ENCODE measurements around the gene NPM1.
"Not testable (repeated sequence)": the region's sequence is repeated elsewhere in the genome, so short reads cannot be mapped to it uniquely, and the experiment has no call there.

The NPM1 gene

GRCh38 chr5:171397599-171397998 is 9.9 kb downstream of the NPM1 start:
- H3K4me1 ChIP-seq (ENCODE audit: control insufficient read depth, insufficient read depth, low read length), result no peaks in the 10 kb centered on the region
- H3K9me3 ChIP-seq (ENCODE audit: control insufficient read depth in 2 of 2, low read length in 2 of 2), result no peaks in the 10 kb centered on the region
- no peak overlapping the region for H3K4me3 ChIP-seq (ENCODE audit: low read length in 2 of 2)
- H3K9ac ChIP-seq (ENCODE audit: low read length in 2 of 2), result no peak overlapping the region
- no peak overlapping the region for H3K27ac ChIP-seq (ENCODE audit: low read length)
- peaks cover 40 to 43% of the 10 kb centered on the region in 2 donors for H3K36me3 ChIP-seq (ENCODE audit: control insufficient read depth in 2 of 2, insufficient read depth in 2 of 2, low read length in 2 of 2)
- H3K27me3 ChIP-seq (ENCODE audit: control insufficient read depth in 1 of 2, insufficient read depth in 2 of 2, low read length in 2 of 2), result no peaks in the 10 kb centered on the region

- not testable (repeated sequence) for H3K9me3 ChIP-seq (ENCODE audit: control insufficient read depth in 2 of 2, low read length in 2 of 2); H3K9ac ChIP-seq (ENCODE audit: low read length in 2 of 2); H3K4me1 ChIP-seq (ENCODE audit: control insufficient read depth, insufficient read depth, low read length); H3K27me3 ChIP-seq (ENCODE audit: control insufficient read depth in 1 of 2, insufficient read depth in 2 of 2, low read length in 2 of 2); H3K27ac ChIP-seq (ENCODE audit: low read length); H3K4me3 ChIP-seq (ENCODE audit: low read length in 2 of 2)
- H3K36me3 ChIP-seq (ENCODE audit: control insufficient read depth in 2 of 2, insufficient read depth in 2 of 2, low read length in 2 of 2), result peaks cover 31 to 43% of the 10 kb centered on the region in 2 donors
Observed at GRCh38 chr5:171398660-171399059, 11.0 kb downstream of the NPM1 start.

GRCh38 chr5:171400169-171400568 is 12.5 kb downstream of the NPM1 start:
- no peaks in the 10 kb centered on the region for H3K4me1 ChIP-seq (ENCODE audit: control insufficient read depth, insufficient read depth, low read length)
- H3K36me3 ChIP-seq (ENCODE audit: control insufficient read depth in 2 of 2, insufficient read depth in 2 of 2, low read length in 2 of 2), result peaks cover 33 to 39% of the 10 kb centered on the region in 2 donors
- no peak overlapping the region for H3K4me3 ChIP-seq (ENCODE audit: low read length in 2 of 2)
- H3K27me3 ChIP-seq (ENCODE audit: control insufficient read depth in 1 of 2, insufficient read depth in 2 of 2, low read length in 2 of 2), result no peaks in the 10 kb centered on the region
- no peak overlapping the region for H3K9ac ChIP-seq (ENCODE audit: low read length in 2 of 2)
- H3K27ac ChIP-seq (ENCODE audit: low read length), result no peak overlapping the region
- no peaks in the 10 kb centered on the region for H3K9me3 ChIP-seq (ENCODE audit: control insufficient read depth in 2 of 2, low read length in 2 of 2)

- Histone ChIP-seq H3K9me3 (ENCODE audit: control insufficient read depth in 2 of 2, low read length in 2 of 2) (no peaks in the 10 kb centered on the region), H3K36me3 (ENCODE audit: control insufficient read depth in 2 of 2, insufficient read depth in 2 of 2, low read length in 2 of 2) (peaks cover 35 to 40% of the 10 kb centered on the region in 2 donors), H3K9ac (ENCODE audit: low read length in 2 of 2) (no peak overlapping the region), H3K4me3 (ENCODE audit: low read length in 2 of 2) (no peak overlapping the region), H3K27ac (ENCODE audit: low read length) (no peak overlapping the region), H3K27me3 (ENCODE audit: control insufficient read depth in 1 of 2, insufficient read depth in 2 of 2, low read length in 2 of 2) (no peaks in the 10 kb centered on the region), H3K4me1 (ENCODE audit: control insufficient read depth, insufficient read depth, low read length) (no peaks in the 10 kb centered on the region)
Observed at GRCh38 chr5:171401167-171401947, 13.7 kb downstream of the NPM1 start.

GRCh38 chr5:171402751-171403150 is 15.1 kb downstream of the NPM1 start:
- H3K36me3 ChIP-seq (ENCODE audit: control insufficient read depth in 2 of 2, insufficient read depth in 2 of 2, low read length in 2 of 2), result peaks cover 35 to 47% of the 10 kb centered on the region in 2 donors
- H3K9me3 ChIP-seq (ENCODE audit: control insufficient read depth in 2 of 2, low read length in 2 of 2); H3K9ac ChIP-seq (ENCODE audit: low read length in 2 of 2); H3K4me3 ChIP-seq (ENCODE audit: low read length in 2 of 2); H3K27me3 ChIP-seq (ENCODE audit: control insufficient read depth in 1 of 2, insufficient read depth in 2 of 2, low read length in 2 of 2); H3K4me1 ChIP-seq (ENCODE audit: control insufficient read depth, insufficient read depth, low read length); H3K27ac ChIP-seq (ENCODE audit: low read length): not testable (repeated sequence)

GRCh38 chr5:171405615-171406014 is 18.0 kb downstream of the NPM1 start:
- H3K9ac ChIP-seq (ENCODE audit: low read length in 2 of 2), result no peak overlapping the region
- H3K4me3 ChIP-seq (ENCODE audit: low read length in 2 of 2), result no peak overlapping the region
- no peak overlapping the region for H3K27ac ChIP-seq (ENCODE audit: low read length)
- no peaks in the 10 kb centered on the region for H3K27me3 ChIP-seq (ENCODE audit: control insufficient read depth in 1 of 2, insufficient read depth in 2 of 2, low read length in 2 of 2)
- H3K9me3 ChIP-seq (ENCODE audit: control insufficient read depth in 2 of 2, low read length in 2 of 2), result no peaks in the 10 kb centered on the region
- no peaks in the 10 kb centered on the region for H3K4me1 ChIP-seq (ENCODE audit: control insufficient read depth, insufficient read depth, low read length)
- H3K36me3 ChIP-seq (ENCODE audit: control insufficient read depth in 2 of 2, insufficient read depth in 2 of 2, low read length in 2 of 2), result peaks cover 26 to 51% of the 10 kb centered on the region in 2 donors

GRCh38 chr5:171407234-171407633 is 19.6 kb downstream of the NPM1 start:
- Histone ChIP-seq H3K9ac (ENCODE audit: low read length in 2 of 2) (no peak overlapping the region), H3K9me3 (ENCODE audit: control insufficient read depth in 2 of 2, low read length in 2 of 2) (no peaks in the 10 kb centered on the region), H3K27ac (ENCODE audit: low read length) (no peak overlapping the region), H3K36me3 (ENCODE audit: control insufficient read depth in 2 of 2, insufficient read depth in 2 of 2, low read length in 2 of 2) (peaks cover 20 to 39% of the 10 kb centered on the region in 2 donors), H3K27me3 (ENCODE audit: control insufficient read depth in 1 of 2, insufficient read depth in 2 of 2, low read length in 2 of 2) (no peaks in the 10 kb centered on the region), H3K4me3 (ENCODE audit: low read length in 2 of 2) (no peak overlapping the region), H3K4me1 (ENCODE audit: control insufficient read depth, insufficient read depth, low read length) (no peaks in the 10 kb centered on the region)

GRCh38 chr5:171409164-171410136 is 21.8 kb downstream of the NPM1 start:
- Histone ChIP-seq H3K4me1 (ENCODE audit: control insufficient read depth, insufficient read depth, low read length) (no peaks in the 10 kb centered on the region), H3K9me3 (ENCODE audit: control insufficient read depth in 2 of 2, low read length in 2 of 2) (no peaks in the 10 kb centered on the region), H3K36me3 (ENCODE audit: control insufficient read depth in 2 of 2, insufficient read depth in 2 of 2, low read length in 2 of 2) (peaks cover 24 to 41% of the 10 kb centered on the region in 2 donors), H3K9ac (ENCODE audit: low read length in 2 of 2) (no peak overlapping the region), H3K27me3 (ENCODE audit: control insufficient read depth in 1 of 2, insufficient read depth in 2 of 2, low read length in 2 of 2) (no peaks in the 10 kb centered on the region), H3K27ac (ENCODE audit: low read length) (no peak overlapping the region), H3K4me3 (ENCODE audit: low read length in 2 of 2) (no peak overlapping the region)

GRCh38 chr5:171410181-171410580 is 22.5 kb downstream of the NPM1 start:
- Histone ChIP-seq H3K9me3 (ENCODE audit: control insufficient read depth in 2 of 2, low read length in 2 of 2) (no peaks in the 10 kb centered on the region), H3K27me3 (ENCODE audit: control insufficient read depth in 1 of 2, insufficient read depth in 2 of 2, low read length in 2 of 2) (no peaks in the 10 kb centered on the region), H3K9ac (ENCODE audit: low read length in 2 of 2) (no peak overlapping the region), H3K4me1 (ENCODE audit: control insufficient read depth, insufficient read depth, low read length) (no peaks in the 10 kb centered on the region), H3K4me3 (ENCODE audit: low read length in 2 of 2) (no peak overlapping the region), H3K36me3 (ENCODE audit: control insufficient read depth in 2 of 2, insufficient read depth in 2 of 2, low read length in 2 of 2) (peaks cover 21 to 38% of the 10 kb centered on the region in 2 donors), H3K27ac (ENCODE audit: low read length) (no peak overlapping the region)

GRCh38 chr5:171412186-171412585 is 24.5 kb downstream of the NPM1 start:
- no peak overlapping the region for H3K4me3 ChIP-seq (ENCODE audit: low read length in 2 of 2)
- H3K36me3 ChIP-seq (ENCODE audit: control insufficient read depth in 2 of 2, insufficient read depth in 2 of 2, low read length in 2 of 2), result peaks cover 18 to 19% of the 10 kb centered on the region in 2 donors

More at GRCh38 chr5:171412186-171412585, 24.5 kb downstream of the NPM1 start:
- H3K27ac ChIP-seq (ENCODE audit: low read length), result no peak overlapping the region
- no peaks in the 10 kb centered on the region for H3K4me1 ChIP-seq (ENCODE audit: control insufficient read depth, insufficient read depth, low read length)
- no peaks in the 10 kb centered on the region for H3K9me3 ChIP-seq (ENCODE audit: control insufficient read depth in 2 of 2, low read length in 2 of 2)
- no peaks in the 10 kb centered on the region for H3K27me3 ChIP-seq (ENCODE audit: control insufficient read depth in 1 of 2, insufficient read depth in 2 of 2, low read length in 2 of 2)
- H3K9ac ChIP-seq (ENCODE audit: low read length in 2 of 2), result no peak overlapping the region
